Mesenchymal stem cell (in vitro differentiated cells and primary cell): ENCODE results near the gene PPP1R13B.

Experiments
- DNase-seq: peaks from one replicate; pipeline ENCODE4 v3.0.0-alpha.2; 2013
- H2AFZ ChIP-seq: one replicate; pipeline ENCODE4 v1.6.1; 2013; ENCODE audit warnings: low read depth, mild to moderate bottlenecking, control low read depth, inconsistent platforms, low read length, moderate library complexity
- H2AK5ac ChIP-seq: 2 replicates; pipeline ENCODE4 v1.6.1; 2013; ENCODE audit warnings: low read length, moderate library complexity, mild to moderate bottlenecking, inconsistent platforms; ENCODE audit not compliant: severe bottlenecking
- H2BK120ac ChIP-seq: one replicate; pipeline ENCODE4 v1.6.1; 2013; ENCODE audit warnings: low read depth, mild to moderate bottlenecking, inconsistent platforms, low read length, moderate library complexity
- H2BK12ac ChIP-seq, 2 experiments: one replicate each; pipeline ENCODE4 v1.6.1; 2013; ENCODE audit warnings: inconsistent platforms in 2 of 2, low read length in 2 of 2, mild to moderate bottlenecking in 2 of 2, moderate library complexity in 2 of 2, control low read depth in 1 of 2
- H2BK15ac ChIP-seq: one replicate; pipeline ENCODE4 v1.6.1; 2013; ENCODE audit warnings: mild to moderate bottlenecking, low read depth, inconsistent platforms; ENCODE audit not compliant: poor library complexity, severe bottlenecking
- H2BK5ac ChIP-seq: 2 replicates; pipeline ENCODE4 v1.6.1; 2013; ENCODE audit warnings: low read depth, mild to moderate bottlenecking, low read length, control low read depth, inconsistent platforms; ENCODE audit not compliant: poor library complexity, severe bottlenecking
- H3K14ac ChIP-seq, 2 experiments: one replicate each; pipeline ENCODE4 v1.6.1; 2013; ENCODE audit warnings: inconsistent platforms in 2 of 2, low read length in 2 of 2, control low read depth in 1 of 2, mild to moderate bottlenecking in 1 of 2, moderate library complexity in 1 of 2
- H3K18ac ChIP-seq, 2 experiments: one replicate each; pipeline ENCODE4 v1.6.1; 2013; ENCODE audit warnings: inconsistent platforms in 2 of 2, low read length in 2 of 2, control low read depth in 1 of 2, low read depth in 1 of 2, mild to moderate bottlenecking in 1 of 2
- H3K23ac ChIP-seq, 2 experiments: one replicate each; pipeline ENCODE4 v1.6.1; 2013; ENCODE audit warnings: inconsistent platforms in 2 of 2, low read length in 2 of 2, mild to moderate bottlenecking in 2 of 2, moderate library complexity in 2 of 2, control low read depth in 1 of 2
- H3K27ac ChIP-seq: 2 replicates; pipeline ENCODE4 v1.5.1; 2013; ENCODE audit warnings: mild to moderate bottlenecking, moderate library complexity, low read length, control low read depth, inconsistent platforms; ENCODE audit not compliant: poor library complexity, severe bottlenecking
- H3K27me3 ChIP-seq, 2 experiments: 2 replicates each; pipeline versions ENCODE4 v1.6.1 to v1.7.0; 2013; ENCODE audit warnings: low read length in 2 of 2, mild to moderate bottlenecking in 2 of 2, moderate library complexity in 2 of 2, control low read depth in 1 of 2, inconsistent platforms in 1 of 2; ENCODE audit not compliant: control insufficient read depth in 1 of 2, insufficient read depth in 1 of 2
- H3K36me3 ChIP-seq, 2 experiments: 2 replicates each; pipeline versions ENCODE4 v1.6.1 to v1.7.0; 2013; ENCODE audit warnings: low read length in 2 of 2, control low read depth in 1 of 2, inconsistent platforms in 1 of 2, low read depth in 1 of 2, mild to moderate bottlenecking in 1 of 2; ENCODE audit not compliant: insufficient read depth in 2 of 2, control insufficient read depth in 1 of 2
- H3K4ac ChIP-seq, 2 experiments: one replicate each; pipeline ENCODE4 v1.6.1; 2013; ENCODE audit warnings: inconsistent platforms in 2 of 2, low read length in 2 of 2, mild to moderate bottlenecking in 2 of 2, moderate library complexity in 2 of 2, control low read depth in 1 of 2, low read depth in 1 of 2
- H3K4me1 ChIP-seq: 2 replicates; pipeline ENCODE4 v1.6.1; 2013; ENCODE audit warnings: low read depth, low read length, control low read depth; ENCODE audit not compliant: control insufficient read depth, insufficient read depth
- H3K4me2 ChIP-seq: 2 replicates; pipeline ENCODE4 v1.6.1; 2013; ENCODE audit warnings: low read length, mild to moderate bottlenecking, inconsistent platforms; ENCODE audit not compliant: poor library complexity, severe bottlenecking
- H3K4me3 ChIP-seq, 2 experiments: 2 replicates each; pipeline versions ENCODE4 v1.5.1 to v1.7.0; 2013; ENCODE audit warnings: low read length in 2 of 2, mild to moderate bottlenecking in 2 of 2, control low read depth in 1 of 2, low read depth in 1 of 2; ENCODE audit not compliant: insufficient read depth in 1 of 2
- H3K79me1 ChIP-seq: replicated peaks from 2 replicates; pipeline ENCODE4 v1.6.1; 2013; ENCODE audit warnings: mild to moderate bottlenecking, control low read depth, low read length, inconsistent platforms; ENCODE audit not compliant: poor library complexity, severe bottlenecking
- H3K9ac ChIP-seq: 2 replicates; pipeline ENCODE4 v1.7.0; 2013; ENCODE audit warnings: mild to moderate bottlenecking, low read length, moderate library complexity
- H3K9me3 ChIP-seq: 2 replicates; pipeline ENCODE4 v1.7.0; 2013; ENCODE audit warnings: mild to moderate bottlenecking, low read length; ENCODE audit not compliant: control insufficient read depth
- H4K8ac ChIP-seq: one replicate; pipeline ENCODE4 v1.6.1; 2013; ENCODE audit warnings: inconsistent platforms, mild to moderate bottlenecking, low read length, moderate library complexity
- H4K91ac ChIP-seq: one replicate; pipeline ENCODE4 v1.6.1; 2013; ENCODE audit warnings: mild to moderate bottlenecking, low read length, inconsistent platforms
- WGBS: methylation state at CpG from one replicate; pipeline ENCODE4 v1.1.7; 2013; ENCODE audit warnings: mixed read lengths; 5-methylcytosine and 5-hydroxymethylcytosine counted together

PPP1R13B gene

GRCh38 chr14:103894034-103894722 is 46.8 kb upstream of the PPP1R13B start:
- Histone ChIP-seq H3K36me3 (no peaks in the 10 kb centered on the region), H3K4ac (no peak overlapping the region), H2BK120ac (no peak overlapping the region), H3K27me3 (peaks cover 0 to 7% of the 10 kb centered on the region in 2 experiments), H3K4me2 (no peak overlapping the region), H4K8ac (no peak overlapping the region), H2BK15ac (no peak overlapping the region), H3K4me3 (no peak overlapping the region), H2BK12ac (no peak overlapping the region), H2AFZ (no peak overlapping the region), H3K18ac (no peak overlapping the region), H3K4me1 (peaks cover 22% of the 10 kb centered on the region), H3K9me3 (no peaks in the 10 kb centered on the region), H2AK5ac (no peak overlapping the region), H3K79me1 (no peaks in the 10 kb centered on the region), H3K27ac (no peak overlapping the region), H3K23ac (no peak overlapping the region), H3K14ac (no peak overlapping the region), H2BK5ac (no peak overlapping the region), H3K9ac (no peak overlapping the region), H4K91ac (no peak overlapping the region)
- DNase-seq: no peak
- WGBS: 82% methylated on average over 23 of the region's 26 CpGs

DNA sequence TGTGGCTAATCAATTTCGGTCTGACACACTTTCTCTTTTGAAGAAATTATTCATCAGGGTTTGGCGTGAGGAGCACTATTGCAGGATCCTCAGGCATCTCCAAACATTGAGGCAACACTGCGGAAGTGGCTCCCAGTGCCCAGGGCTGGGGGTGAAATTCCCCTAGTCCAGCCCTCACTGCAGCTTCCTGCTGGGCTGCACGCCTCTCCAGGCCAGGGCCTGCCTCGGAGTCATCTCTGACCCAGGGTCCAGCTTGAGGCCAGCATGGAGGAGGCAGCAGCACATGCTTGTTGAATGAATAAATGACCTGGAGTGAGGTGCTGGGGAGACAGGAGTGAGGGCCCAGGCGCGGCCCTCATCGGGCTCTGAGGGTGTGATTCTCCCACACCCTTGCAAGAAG is 44.9 kb upstream of the PPP1R13B start:
- Histone ChIP-seq H3K9me3 (no peaks in the 10 kb centered on the region), H3K27me3 (peaks cover 0 to 12% of the 10 kb centered on the region in 2 experiments), H2BK15ac (no peak overlapping the region), H3K4me2 (no peak overlapping the region), H4K8ac (no peak overlapping the region), H3K79me1 (no peaks in the 10 kb centered on the region), H3K4ac (no peak overlapping the region), H3K18ac (no peak overlapping the region), H2AK5ac (no peak overlapping the region), H3K23ac (no peak overlapping the region), H2BK120ac (no peak overlapping the region), H2BK5ac (no peak overlapping the region), H3K27ac (no peak overlapping the region), H4K91ac (no peak overlapping the region), H2BK12ac (no peak overlapping the region), H3K4me1 (peaks cover 22% of the 10 kb centered on the region), H3K14ac (no peak overlapping the region), H3K9ac (no peak overlapping the region), H2AFZ (no peak overlapping the region), H3K36me3 (no peaks in the 10 kb centered on the region), H3K4me3 (no peak overlapping the region)
- 86% methylated on average over 8 of the region's 8 CpGs for WGBS
- no peak for DNase-seq

DNA sequence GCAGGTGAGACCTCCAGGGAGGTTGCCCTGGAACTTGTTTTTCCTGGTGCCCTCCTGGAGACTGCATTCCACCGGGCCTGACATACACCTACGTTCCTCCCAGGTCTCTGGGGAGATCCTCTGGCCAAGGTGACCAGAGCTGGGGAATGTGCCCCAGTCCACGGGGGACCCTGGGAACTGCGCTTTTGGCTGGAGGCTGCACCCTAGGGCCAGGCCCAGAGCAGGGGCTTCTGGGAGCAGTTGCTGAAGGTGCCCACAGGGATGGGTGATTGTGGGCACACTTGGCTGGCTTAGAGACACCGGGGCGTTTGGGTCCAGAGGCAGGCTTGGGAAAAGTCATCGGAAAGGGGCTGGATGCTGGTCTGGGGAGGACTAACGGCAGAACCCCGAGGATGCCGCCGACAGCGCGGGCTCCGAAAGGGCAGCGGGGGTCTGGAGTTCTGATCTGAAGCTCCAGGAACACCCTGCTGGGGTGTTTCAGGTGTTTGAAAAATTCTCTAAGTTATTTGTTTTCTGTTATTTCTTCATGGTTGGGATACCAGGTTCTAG is 44.4 kb upstream of the PPP1R13B start:
- H3K18ac ChIP-seq: no peak overlapping the region
- no peaks in the 10 kb centered on the region for H3K79me1 ChIP-seq
- no peak overlapping the region for H3K14ac ChIP-seq
- DNase-seq: no peak
- H3K23ac ChIP-seq: no peak overlapping the region
- no peak overlapping the region for H3K4ac ChIP-seq
- peaks cover 18% of the 10 kb centered on the region for H3K4me1 ChIP-seq
- H3K9ac ChIP-seq: no peak overlapping the region
- no peak overlapping the region for H3K4me2 ChIP-seq
- H2BK120ac ChIP-seq: no peak overlapping the region
- no peaks in the 10 kb centered on the region for H3K36me3 ChIP-seq
- H4K91ac ChIP-seq: no peak overlapping the region
- H2BK5ac ChIP-seq: no peak overlapping the region
- H3K4me3 ChIP-seq: no peak overlapping the region
- H2BK15ac ChIP-seq: no peak overlapping the region
- 95% methylated on average over 15 of the region's 15 CpGs for WGBS
- H2AK5ac ChIP-seq: no peak overlapping the region
- H3K27me3 ChIP-seq: peaks cover 1 to 17% of the 10 kb centered on the region in 2 experiments
- H2AFZ ChIP-seq: no peak overlapping the region
- H3K27ac ChIP-seq: no peak overlapping the region
- no peak overlapping the region for H2BK12ac ChIP-seq
- H3K9me3 ChIP-seq: no peaks in the 10 kb centered on the region
- H4K8ac ChIP-seq: no peak overlapping the region

- Histone ChIP-seq H3K23ac (no peak overlapping the region), H2BK12ac (no peak overlapping the region), H2BK15ac (no peak overlapping the region), H3K9me3 (no peaks in the 10 kb centered on the region), H3K9ac (no peak overlapping the region), H2AK5ac (no peak overlapping the region), H3K36me3 (no peaks in the 10 kb centered on the region), H3K4me1 (peaks cover 18% of the 10 kb centered on the region), H3K4ac (no peak overlapping the region), H4K8ac (no peak overlapping the region), H3K27me3 (peaks cover 5 to 20% of the 10 kb centered on the region in 2 experiments), H4K91ac (no peak overlapping the region), H3K4me3 (no peak overlapping the region), H2AFZ (no peak overlapping the region), H3K27ac (no peak overlapping the region), H2BK120ac (no peak overlapping the region), H2BK5ac (no peak overlapping the region), H3K79me1 (no peaks in the 10 kb centered on the region), H3K14ac (no peak overlapping the region), H3K18ac (no peak overlapping the region), H3K4me2 (no peak overlapping the region)
- WGBS: 88% methylated on average over 17 of the region's 18 CpGs
- DNase-seq: no peak
Measured at GRCh38 chr14:103890821-103891666, 43.7 kb upstream of the PPP1R13B start.
